Subcutaneous adipose tissue (tissue), 4 donors: ENCODE measurements around the gene LSAMP. TPM values are rescaled to one million over a fixed set of nuclear protein-coding genes. Genes with fewer than 3 reads are reported as not detected.

Experiments
- total RNA-seq, 4 donors: library from RNA; depleted of rRNA; stranded (reverse); fragments of >200 nt; gene quantifications; one replicate each; pipeline ENCODE4 v1.1.0, GENCODE V29; 2016
- TF ChIP-seq, protein P1 (sequence below): fragments of 450-650 bp; IDR thresholded peaks from one replicate; pipeline ENCODE4 v1.5.1; 2016; ENCODE audit warnings: low read depth, mild to moderate bottlenecking, control low read depth, antibody characterized with exemption, moderate library complexity

Gene LSAMP
- total RNA-seq, 4 donors from 2014 or later: 0.38 to 1.7 (median 0.71) TPM

DNA sequence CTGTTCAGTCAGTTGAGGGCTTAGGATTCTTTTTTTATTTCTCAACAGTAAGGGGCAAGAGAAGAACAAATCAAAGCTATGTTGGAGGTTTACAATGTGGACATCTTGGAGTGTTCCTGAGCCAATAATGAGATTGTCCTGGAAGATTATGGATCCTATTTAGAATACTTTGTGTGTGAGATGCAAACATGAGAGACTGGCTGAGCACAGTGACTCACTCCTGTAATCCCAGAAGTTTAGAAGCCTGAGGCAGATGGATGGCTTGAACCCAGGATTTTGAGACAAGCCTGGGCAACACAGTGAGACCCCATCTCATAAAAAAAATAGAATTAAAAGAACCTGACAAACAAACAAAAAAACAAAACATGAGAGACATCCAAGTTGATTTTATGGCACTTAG, 470.3 kb downstream of the LSAMP start:
- TF ChIP-seq, protein P1, sequence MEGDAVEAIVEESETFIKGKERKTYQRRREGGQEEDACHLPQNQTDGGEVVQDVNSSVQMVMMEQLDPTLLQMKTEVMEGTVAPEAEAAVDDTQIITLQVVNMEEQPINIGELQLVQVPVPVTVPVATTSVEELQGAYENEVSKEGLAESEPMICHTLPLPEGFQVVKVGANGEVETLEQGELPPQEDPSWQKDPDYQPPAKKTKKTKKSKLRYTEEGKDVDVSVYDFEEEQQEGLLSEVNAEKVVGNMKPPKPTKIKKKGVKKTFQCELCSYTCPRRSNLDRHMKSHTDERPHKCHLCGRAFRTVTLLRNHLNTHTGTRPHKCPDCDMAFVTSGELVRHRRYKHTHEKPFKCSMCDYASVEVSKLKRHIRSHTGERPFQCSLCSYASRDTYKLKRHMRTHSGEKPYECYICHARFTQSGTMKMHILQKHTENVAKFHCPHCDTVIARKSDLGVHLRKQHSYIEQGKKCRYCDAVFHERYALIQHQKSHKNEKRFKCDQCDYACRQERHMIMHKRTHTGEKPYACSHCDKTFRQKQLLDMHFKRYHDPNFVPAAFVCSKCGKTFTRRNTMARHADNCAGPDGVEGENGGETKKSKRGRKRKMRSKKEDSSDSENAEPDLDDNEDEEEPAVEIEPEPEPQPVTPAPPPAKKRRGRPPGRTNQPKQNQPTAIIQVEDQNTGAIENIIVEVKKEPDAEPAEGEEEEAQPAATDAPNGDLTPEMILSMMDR: no peak

DNA sequence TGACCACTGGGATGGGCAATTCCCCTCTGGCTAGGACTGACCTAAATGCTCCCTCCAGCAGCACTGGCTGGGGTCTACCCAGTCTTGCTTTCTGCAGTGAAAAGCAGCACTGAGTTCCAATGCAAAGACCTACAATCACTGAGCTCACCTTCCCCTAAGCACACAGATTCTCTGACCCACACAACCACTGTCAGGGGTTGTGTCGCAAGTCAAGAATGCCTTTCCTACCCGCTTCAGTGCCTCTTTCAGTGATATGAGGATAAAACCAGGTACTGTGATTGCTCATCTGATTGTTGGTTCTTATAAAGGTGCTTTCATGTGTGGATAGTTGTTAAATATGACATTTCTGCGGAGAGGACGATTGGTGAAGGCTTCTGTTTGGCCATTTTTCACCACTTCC, 476.4 kb downstream of the LSAMP start:
- TF ChIP-seq, protein P1: no peak

DNA sequence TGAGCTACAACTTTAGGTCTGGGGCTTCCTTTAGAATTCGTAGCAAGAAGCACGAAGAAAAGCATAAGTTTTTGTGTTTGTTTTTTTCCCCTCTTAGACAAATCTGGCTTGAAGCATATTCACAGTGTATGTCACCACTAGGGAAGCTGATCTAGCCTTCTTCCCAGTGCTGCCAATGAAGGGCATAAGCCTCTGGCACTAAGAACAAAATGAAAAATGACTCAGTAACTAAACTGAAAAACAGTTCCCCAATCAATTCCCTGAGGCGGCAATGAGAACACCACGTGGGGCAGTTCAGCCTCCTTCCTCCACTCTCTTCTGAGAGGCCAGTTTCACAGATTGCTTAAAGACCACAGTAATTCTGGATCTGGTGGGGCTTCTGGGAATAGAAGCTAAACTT, 483.9 kb downstream of the LSAMP start:
- TF ChIP-seq, protein P1: no peak

DNA sequence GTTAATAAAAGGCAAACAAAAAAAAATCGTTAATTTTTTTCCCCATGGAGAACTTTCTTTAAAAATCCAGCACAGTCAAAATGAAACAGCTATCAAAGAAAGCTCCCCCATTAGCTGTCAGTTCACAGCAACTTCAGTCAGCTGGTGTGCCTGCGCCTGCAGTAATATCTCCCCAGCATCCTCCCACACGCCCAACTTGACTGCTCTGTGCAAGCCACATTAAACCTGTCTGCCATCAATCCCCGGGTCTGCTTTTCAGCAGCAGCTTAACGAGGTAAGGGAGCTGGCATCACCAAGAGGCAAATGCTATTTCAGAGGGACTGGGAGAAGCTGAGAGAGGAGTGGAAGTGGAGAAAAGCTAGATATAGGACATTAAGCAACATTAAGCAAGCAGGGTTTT, 484.5 kb downstream of the LSAMP start:
- TF ChIP-seq, protein P1: no peak

DNA sequence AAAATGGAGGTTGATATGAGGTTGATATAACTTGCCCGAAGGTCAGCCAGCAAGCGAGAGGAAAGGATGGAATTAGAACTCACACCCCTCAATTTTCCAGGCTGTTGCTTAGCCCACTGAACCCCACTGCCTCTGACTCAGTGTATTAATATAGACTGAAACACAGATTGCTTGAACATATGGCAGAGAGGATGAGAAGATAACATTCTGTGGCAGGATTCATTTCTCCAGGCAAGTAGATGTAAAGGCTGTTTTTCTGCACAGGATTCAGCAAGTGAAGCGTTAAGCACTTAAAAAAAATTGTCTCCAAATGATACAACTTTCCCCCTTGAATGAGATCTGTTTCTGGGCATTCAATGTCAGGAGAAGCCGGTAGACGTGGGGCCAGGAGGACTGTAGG, 486.8 kb downstream of the LSAMP start:
- TF ChIP-seq, protein P1: no peak

DNA sequence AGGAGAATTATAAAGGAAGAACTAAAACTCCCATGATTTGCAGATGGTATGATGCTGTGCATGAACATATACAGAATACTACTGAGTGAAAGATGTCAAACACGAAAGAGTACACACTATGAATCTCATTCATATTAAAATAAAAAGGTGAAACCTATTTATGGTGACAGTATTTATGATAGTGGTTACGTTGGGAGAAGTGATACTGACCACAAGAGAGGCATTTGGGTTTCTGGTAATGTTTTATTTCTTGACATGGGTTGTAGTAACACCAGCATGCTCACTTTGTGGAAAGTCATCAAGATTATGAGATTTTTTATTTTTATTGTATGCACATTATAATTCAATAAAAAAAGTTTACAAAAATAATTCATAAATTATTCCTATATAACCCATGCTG, 498.0 kb downstream of the LSAMP start:
- TF ChIP-seq, protein P1: no peak

DNA sequence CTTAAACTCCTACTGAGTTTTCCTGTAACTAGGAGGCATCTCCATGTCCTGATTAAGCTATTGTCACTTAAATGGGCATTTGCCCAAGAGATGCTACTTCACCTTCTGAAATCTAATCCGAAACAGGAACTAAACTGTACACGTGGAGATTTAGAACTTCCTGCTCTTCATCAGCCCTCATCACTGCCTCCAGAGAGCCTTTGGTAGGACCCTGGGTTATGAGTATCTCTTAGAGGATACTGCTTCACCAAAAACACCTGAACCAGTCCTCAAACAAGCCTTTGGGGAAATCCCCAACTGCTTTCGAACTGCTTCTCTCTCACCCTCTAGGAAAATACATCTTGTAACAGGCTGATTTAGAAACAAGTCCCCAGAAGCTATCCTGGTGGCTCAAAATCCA, 501.7 kb downstream of the LSAMP start:
- TF ChIP-seq, protein P1: no peak

DNA sequence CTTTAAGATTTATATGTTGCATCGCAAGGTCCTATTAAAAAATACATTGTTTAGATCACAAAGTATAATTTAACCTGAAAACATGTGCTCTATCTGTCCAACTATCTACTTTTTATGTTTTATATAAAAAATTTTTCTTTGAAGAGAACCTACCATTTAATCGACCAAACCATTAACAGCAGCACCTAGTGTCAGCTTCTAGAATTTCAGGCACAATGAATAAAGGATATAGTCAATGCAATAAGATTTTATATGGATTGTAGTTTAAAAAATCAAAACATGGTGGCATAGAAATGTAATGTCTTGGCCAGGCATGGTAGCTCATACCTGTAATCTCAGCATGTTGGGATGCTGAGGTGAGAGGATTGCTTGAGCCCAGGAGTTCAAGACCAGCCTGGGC, 508.2 kb downstream of the LSAMP start:
- TF ChIP-seq, protein P1: no peak
